ENCODE data around the gene NPC2. TPM values are rescaled to one million over a fixed set of nuclear protein-coding genes. Genes with fewer than 3 reads are reported as not detected.

Gene NPC2
- total RNA-seq, 1 donor from 2014 or later: 246 TPM

- Mint-ChIP-seq H3K27ac (ENCODE audit: unreplicated experiment) (no peak overlapping the region), H3K27me3 (ENCODE audit: unreplicated experiment) (no peaks in the 10 kb centered on the region), H3K36me3 (ENCODE audit: low read depth, unreplicated experiment) (peaks cover 25% of the 10 kb centered on the region), H3K4me3 (ENCODE audit: unreplicated experiment) (no peak overlapping the region), H3K4me1 (ENCODE audit: unreplicated experiment) (peaks cover 13% of the 10 kb centered on the region), H3K9me3 (ENCODE audit: unreplicated experiment) (no peaks in the 10 kb centered on the region)
- TF ChIP-seq CTCF (IDR thresholded peaks at IDR 0.05; ENCODE audit: unreplicated experiment): no peak
- no peak for DNase-seq (ENCODE audit: low spot score)
These were observed 18.7 kb downstream of the NPC2 start for GRCh38 chr14:74474376-74474775.

- no peaks in the 10 kb centered on the region for H3K9me3 Mint-ChIP-seq (ENCODE audit: unreplicated experiment)
- peak overlapping the region; percentile 6 for H3K4me3 Mint-ChIP-seq (ENCODE audit: unreplicated experiment)
- TF ChIP-seq CTCF (IDR thresholded peaks at IDR 0.05; ENCODE audit: unreplicated experiment): no peak
- peaks cover 13% of the 10 kb centered on the region for H3K4me1 Mint-ChIP-seq (ENCODE audit: unreplicated experiment)
- peaks cover 30% of the 10 kb centered on the region for H3K36me3 Mint-ChIP-seq (ENCODE audit: low read depth, unreplicated experiment)
- DNase-seq (ENCODE audit: low spot score): no peak
- H3K27me3 Mint-ChIP-seq (ENCODE audit: unreplicated experiment): peaks cover 3% of the 10 kb centered on the region
- H3K27ac Mint-ChIP-seq (ENCODE audit: unreplicated experiment): no peak overlapping the region
These were observed 20.5 kb downstream of the NPC2 start for GRCh38 chr14:74472601-74473000.

GRCh38 chr14:74469548-74470518, 23.3 kb downstream of the NPC2 start:
- Mint-ChIP-seq H3K27ac (ENCODE audit: unreplicated experiment) (no peak overlapping the region), H3K4me3 (ENCODE audit: unreplicated experiment) (no peak overlapping the region), H3K4me1 (ENCODE audit: unreplicated experiment) (peaks cover 4% of the 10 kb centered on the region), H3K27me3 (ENCODE audit: unreplicated experiment) (peaks cover 3% of the 10 kb centered on the region), H3K9me3 (ENCODE audit: unreplicated experiment) (no peaks in the 10 kb centered on the region), H3K36me3 (ENCODE audit: low read depth, unreplicated experiment) (peaks cover 18% of the 10 kb centered on the region)
- no peak for TF ChIP-seq CTCF (IDR thresholded peaks at IDR 0.05; ENCODE audit: unreplicated experiment)
- no peak for DNase-seq (ENCODE audit: low spot score)

GRCh38 chr14:74468513-74468912, 24.6 kb downstream of the NPC2 start:
- no peak for DNase-seq (ENCODE audit: low spot score)
- Mint-ChIP-seq H3K4me3 (ENCODE audit: unreplicated experiment) (no peak overlapping the region), H3K4me1 (ENCODE audit: unreplicated experiment) (peaks cover 4% of the 10 kb centered on the region)

More at GRCh38 chr14:74468513-74468912, 24.6 kb downstream of the NPC2 start:
- Mint-ChIP-seq H3K27me3 (ENCODE audit: unreplicated experiment) (peaks cover 3% of the 10 kb centered on the region), H3K27ac (ENCODE audit: unreplicated experiment) (peak overlapping the region; percentile 17), H3K36me3 (ENCODE audit: low read depth, unreplicated experiment) (peaks cover 16% of the 10 kb centered on the region), H3K9me3 (ENCODE audit: unreplicated experiment) (no peaks in the 10 kb centered on the region)
- no peak for TF ChIP-seq CTCF (IDR thresholded peaks at IDR 0.05; ENCODE audit: unreplicated experiment)

Measured in endothelial cell (in vitro differentiated cells).